NCI-H1694 (cell line): Measurements from ENCODE around the gene CPNE7.

Source experiments
- DNase-seq: peaks from one replicate; lab custom pipeline; 2025; lab: John Stamatoyannopoulos, UW

CPNE7 gene

DNA sequence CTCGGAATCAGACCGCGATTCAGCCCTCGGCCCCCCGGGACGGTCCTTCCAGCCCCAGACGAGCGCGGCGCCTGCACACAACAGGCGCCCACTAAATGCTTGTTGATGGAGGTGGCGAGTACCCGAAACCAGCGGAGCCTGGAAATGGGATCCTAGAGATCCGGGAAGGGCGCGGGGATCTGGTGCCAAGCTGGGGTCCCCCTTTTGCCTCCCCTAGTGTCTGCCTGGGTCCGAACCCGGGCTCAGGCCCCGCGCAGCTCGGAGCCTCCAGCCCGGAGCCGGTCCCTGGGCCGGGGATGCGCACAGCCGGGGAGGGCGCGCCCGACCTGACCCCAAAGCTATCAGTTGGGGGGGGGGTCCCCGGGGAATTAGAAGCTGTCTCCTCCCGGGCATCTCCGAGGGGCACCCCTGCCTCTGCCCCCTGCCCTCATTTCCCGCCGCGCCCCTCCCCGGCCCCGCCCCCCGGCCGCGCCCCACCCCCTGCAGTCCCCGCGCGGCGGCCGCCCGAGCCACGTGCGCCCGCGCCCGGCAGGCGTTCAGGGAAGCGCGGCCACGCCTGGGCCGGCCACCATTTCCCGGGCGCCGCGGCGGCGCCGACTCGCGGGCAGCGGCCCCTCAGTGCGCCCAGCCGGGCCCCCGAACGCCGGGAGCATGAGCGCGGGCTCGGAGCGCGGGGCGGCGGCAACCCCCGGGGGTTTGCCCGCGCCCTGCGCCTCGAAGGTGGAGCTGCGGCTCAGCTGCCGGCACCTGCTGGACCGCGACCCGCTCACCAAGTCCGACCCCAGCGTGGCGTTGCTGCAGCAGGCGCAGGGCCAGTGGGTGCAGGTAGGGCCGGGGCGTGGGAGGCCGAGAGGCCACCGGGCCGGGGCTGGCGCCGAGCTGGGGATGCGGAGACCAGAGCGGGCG, at the start of gene CPNE7:
Gene CPNE7 (plus strand): TSS at position 512 of the 906 bp plus-strand sequence. CDS start 140 bp downstream, at position 652.
- DNase-seq: no peak

DNA sequence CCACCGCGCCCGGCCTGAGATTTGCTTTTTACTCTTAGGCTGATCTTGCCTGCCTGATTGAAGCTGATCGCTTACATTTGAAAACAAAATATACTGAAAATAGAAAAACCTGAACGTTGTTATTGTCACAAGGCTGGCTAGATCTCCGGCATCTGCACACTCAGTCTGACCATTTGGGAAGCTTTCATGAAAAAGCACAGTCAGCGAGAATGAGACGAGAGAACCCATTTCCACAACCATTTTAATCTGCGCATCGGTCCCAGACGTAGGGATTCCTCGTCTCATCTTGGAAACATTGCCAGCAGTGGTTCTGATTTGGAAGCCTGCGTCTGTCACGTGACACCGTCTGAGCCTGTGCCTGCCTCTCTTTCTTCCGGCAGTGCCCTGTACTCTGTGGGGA, 46.5 kb upstream of the CPNE7 start:
- DNase-seq: no peak

DNA sequence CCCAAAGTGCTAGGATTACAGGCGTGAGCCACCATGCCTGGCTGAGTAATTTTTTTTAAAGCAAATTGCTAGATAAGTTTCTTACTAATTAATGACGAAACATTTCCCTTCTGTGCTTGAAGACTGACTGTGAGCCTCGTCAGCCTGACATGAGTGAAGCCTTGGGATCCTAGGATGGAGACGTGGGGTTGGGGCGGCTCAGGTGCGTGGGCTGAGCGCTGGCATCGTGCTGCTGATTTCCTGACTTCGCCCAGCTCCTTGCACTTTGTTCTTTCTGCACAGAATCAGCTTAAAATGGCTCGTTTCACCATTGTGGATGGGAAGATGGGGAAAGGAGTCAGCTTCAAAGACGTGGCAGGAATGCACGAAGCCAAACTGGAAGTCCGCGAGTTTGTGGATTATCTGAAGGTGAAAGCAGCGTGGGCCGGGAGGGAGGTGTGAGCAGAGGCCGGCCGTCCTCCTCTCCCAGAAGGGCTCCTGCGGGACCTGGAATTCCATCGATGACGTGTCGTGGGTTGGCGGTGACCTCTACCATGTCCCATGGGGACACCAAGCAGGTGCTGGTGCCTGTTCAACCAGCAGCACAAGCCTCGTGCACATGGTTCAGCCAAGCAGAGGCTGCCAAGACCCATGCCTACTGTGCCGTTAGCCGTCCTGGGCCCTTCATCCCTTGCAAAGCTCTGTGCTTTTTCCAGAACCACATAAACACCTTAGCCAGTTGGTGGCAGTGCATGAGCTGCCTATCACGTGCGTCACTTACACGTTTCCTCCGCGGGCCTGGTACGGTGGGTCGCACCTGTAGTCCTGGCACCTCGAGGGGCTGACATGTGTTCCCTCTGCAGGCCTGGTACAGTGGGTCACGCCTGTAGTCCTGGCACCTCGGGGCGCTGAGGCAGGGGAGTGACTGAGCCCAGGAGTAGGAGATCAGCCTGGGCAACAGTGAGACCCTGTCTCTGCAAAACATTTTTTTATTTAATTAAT, 44.9 kb upstream of the CPNE7 start:
- DNase-seq: no peak

DNA sequence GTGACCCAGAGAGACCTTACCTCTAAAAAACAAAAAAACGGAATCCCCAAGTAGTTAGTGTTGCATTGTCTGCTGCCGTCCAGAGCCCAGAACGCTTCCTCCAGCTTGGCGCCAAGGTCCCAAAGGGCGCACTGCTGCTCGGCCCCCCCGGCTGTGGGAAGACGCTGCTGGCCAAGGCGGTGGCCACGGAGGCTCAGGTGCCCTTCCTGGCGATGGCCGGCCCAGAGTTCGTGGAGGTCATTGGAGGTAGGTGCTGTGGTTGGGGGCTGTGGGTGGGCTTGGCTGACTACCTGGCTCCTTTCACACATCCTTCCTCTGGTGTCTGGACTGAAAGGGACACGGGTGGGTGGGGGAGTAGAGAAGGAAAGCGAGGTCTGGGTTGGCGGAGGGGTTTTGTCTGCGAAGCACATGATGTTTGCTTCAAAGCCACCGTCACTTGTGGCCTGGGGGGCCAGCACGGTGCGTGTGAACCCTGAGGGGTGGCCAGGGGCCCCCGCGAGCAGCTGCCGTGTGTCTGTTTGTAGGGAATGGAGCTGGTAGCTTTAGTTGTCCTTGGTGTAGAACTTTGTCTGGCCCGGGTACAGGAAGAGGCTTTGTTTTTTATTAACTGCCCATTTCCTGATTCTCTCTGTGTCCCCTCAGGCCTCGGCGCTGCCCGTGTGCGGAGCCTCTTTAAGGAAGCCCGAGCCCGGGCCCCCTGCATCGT, 43.6 kb upstream of the CPNE7 start:
- DNase-seq: no peak

DNA sequence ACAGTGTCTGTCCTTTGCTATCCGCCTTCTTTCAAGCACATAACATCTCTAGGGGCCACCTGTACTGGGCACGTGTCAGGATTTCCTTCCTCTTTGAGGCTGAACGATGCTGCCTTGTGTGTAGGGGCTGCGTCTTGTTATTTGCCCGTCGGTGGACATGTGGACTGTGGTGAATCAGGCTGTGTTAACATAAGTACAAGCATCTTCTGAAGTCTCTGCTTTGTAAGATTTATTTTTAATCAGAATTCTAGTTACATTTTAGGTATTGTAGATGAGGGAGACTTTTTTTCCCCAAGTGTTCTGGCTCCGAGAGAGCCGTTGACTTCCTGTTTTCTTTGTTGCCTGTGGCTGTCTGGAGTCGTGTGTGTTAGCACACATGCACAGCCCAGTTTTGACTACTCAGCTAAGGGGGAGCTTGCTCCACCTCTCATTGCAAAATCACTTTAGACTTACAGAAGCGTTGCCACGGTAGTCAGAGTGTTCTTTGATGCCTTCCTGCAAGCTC, 41.3 kb upstream of the CPNE7 start:
- DNase-seq: no peak

DNA sequence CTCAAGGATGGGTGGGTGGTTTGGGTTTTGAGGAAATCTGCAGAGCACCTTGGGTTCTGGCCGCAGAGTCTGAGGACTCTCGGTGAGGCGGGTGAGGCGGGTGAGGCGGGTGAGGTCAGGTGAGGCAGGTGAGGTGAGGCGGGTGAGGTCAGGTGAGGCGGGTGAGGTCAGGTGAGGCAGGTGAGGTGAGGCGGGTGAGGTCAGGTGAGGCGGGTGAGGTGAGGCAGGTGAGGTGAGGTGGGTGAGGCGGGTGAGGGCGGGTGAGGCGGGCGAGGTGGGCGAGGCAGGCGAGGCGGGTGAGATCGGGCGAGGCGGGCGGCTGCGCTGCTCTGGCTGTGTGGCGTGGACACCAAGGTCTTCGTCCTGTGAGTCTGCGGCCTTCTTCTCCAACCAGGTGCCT, 39.2 kb upstream of the CPNE7 start:
- DNase-seq: no peak

DNA sequence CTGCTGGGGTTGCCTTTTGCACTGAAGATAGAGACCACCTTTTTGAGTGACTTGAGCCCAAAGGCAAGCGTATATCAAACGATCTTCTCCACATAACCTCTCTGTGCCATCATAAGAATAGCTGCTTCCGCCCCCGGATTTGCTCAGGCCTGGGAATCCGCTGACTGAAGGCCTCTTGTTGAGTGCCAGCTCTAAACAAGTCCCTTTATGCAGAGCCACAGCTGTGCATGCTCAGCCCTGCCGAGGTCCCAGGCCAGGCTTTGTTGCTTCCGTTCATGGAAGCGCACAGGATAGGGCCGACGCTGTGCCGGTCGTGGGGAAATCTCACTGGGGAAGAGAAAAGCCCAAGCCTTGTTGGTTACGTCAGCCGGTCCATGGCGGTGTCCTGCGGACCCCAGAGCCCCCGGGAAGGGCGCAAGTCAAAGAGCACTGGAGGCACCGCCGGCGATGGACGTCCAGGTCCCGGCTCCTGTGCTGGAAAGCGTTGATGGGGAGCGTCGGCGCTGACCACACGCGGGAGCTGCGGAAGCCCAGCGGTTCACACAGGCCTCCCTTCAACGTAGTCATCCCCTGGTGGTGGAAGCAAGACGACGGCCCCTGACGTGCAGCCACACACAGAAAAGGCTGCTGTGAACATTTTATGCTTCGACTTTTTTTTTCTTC, 38.5 kb upstream of the CPNE7 start:
- no peak for DNase-seq

DNA sequence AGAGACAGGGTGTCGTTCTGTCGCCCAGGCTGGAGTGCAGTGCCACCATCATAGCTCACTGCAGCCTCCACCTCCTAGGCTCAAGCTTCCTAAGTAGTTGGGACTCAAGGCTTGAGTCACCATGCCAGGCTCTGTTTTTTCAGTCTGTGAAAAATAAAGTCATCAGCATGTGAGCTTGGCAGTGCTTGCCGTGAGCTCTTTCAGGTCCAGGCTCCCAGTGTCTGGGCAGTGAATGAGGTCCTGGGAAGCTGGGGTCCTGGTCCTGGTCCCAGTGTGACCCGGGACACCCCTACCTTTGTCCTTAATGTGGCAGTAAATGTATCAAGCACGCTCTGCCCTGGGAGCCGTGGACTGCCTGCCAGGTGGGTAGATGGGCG, 38.0 kb upstream of the CPNE7 start:
- DNase-seq: no peak

DNA sequence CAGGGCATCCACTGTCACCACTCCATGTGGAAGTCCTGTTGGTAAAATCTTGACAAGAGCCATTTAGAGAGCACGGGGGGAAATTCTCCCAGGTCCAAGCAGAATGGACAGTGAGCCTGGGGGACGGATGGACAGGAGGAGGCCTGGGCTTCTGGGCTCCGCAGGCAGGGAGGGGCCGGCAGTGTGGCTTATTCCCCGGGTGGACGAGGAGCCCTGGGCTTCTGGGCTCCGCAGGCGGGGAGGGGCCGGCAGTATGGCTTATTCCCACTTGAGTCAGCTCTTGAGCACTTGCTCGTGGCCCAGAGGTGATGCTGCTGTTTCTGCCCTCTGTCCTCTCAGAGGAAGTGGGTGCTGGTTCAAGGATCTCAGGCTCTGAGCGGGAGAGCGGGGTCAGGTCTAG, 37.3 kb upstream of the CPNE7 start:
- no peak for DNase-seq

DNA sequence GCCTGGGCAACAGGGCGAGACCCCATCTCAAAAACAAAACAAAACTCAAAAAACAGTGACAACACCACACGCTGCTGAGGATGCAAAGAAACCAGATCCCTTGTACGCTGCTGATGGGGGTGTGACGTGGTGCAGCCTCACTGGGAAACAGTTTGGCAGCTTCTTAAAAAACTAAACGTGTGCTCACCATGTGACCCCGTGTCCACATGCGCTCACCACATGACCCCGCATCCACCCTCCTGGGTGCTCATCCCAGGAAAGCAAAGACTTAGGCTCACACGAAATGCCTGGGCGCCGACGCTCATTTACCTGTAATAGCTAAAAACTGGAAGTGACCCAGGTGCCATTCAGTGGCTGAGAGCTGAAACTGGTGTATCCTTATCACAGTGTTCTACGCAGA, 35.0 kb upstream of the CPNE7 start:
- DNase-seq: no peak

DNA sequence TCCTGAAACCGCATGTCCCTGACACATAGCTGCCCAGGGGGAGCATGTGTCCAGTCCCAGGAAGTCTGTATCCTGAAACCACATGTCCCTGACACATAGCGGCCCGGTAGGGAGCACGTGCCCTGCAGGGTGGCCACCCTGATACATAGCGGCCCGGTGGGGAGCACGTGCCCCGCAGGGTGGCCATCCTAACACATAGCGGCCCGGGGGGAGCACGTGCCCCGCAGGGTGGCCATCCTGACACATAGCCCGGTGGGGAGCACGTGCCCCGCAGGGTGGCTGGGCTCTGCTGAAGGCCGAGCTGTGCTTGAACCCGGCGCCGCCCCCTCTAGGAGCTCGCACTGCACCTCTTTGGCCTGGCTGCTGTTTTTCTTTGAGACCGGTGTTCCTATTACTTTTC, 33.8 kb upstream of the CPNE7 start:
- DNase-seq: no peak

DNA sequence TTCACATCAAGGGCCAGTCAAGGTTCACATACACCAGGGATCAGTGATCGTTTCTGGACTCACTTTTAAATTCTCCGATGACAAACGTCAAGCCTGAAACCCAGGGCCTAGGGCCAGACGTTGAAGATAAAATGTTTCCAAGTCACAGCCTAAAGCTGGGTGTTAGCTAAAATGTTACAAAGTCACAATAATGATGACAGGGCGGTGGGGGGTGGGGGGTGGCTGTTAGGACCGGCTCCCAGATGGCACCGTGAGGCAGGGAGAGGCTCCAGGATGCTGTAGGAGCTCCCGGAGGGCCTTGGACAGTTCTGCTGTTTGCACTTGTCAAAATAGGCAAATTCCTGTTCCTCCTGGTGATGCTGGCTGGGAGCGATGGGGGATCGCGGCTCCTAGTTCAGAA, 31.4 kb upstream of the CPNE7 start:
- no peak for DNase-seq

DNA sequence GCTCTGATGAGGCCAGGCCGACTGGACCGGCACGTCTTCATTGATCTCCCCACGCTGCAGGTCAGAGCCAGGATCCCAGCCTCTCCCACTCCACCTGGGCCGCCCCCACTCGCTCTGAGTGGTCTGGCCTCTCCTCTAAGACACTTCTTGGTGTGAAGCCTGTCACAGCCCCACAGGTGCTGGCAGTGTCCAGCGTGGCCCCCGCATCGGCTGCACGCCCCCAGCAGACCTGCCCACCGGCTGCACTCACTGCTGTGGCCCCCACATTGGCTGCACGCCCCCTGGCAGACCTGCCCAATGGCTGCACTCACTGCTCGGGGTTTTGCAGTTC, 30.9 kb upstream of the CPNE7 start:
- DNase-seq: no peak

DNA sequence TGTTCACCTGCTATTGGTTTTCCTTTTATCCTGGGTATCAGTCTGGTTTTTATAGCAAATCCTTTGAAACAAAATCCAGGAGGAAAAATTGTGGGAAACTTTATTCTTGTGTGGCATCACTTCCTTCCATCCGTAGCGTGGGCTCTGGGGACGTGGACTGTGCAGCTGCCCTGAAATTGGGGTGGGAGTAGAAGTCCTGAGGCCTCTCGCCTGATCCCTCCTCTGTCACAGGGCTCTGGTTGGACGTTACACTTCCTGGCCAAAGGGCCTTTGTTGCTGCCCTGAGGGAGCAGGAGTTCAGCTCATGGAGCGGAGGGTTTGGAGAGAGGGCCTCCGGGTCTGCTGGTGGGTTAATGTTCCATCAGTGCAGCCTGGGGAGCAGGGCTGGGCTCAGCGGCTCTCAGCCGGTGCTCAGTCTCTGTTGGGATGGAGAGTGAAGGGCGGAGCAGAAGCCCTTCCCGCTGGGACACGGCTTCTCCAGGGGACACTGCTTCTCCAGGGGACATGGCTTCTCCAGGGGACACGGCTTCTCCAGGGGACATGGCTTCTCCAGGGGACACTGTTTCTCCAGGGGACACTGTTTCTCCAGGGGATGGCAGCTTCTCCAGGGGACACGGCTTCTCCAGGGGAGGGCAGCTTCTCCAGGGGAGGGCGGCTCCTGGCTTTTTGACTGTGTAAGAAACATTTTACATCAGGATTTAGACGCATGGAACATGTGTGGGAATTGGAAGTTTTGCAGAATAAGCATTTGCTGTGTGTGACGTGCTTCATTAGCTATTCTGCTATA, 30.3 kb upstream of the CPNE7 start:
- DNase-seq: no peak

DNA sequence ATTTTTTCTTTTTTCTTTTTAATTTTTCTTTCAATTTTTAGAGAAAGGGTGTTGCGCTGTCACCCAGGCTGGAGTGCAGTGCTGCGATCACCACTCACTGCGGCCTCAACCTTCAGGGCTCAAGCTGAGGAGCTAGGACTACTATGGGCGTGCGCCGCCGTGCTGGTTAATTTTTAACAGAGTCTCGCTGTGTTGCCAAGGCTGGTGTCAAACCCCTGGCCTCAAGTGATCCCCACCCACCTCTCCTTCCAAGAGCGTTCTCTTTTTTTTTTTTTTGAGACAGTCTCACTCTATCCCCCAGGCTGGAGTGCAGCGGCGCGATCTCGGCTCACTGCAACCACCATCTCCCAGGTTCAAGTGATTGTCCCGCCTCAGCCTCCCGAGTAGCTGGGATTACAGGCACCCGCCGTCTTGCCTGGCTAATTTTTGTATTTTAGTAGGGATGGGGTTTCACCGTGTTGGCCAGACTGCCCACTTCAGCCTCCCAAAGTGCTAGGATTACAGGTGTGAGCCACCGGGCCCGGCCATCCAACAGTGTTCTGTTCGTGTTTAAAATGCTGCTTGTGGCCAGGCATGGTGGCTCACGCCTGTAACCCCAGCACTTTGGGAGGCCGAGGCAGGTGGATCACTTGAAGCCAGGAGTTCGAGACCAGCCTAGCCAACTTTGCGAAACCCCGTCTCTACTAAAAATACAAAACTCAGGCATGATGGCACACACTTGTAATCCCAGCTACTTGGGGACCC, 29.6 kb upstream of the CPNE7 start:
- DNase-seq: no peak

DNA sequence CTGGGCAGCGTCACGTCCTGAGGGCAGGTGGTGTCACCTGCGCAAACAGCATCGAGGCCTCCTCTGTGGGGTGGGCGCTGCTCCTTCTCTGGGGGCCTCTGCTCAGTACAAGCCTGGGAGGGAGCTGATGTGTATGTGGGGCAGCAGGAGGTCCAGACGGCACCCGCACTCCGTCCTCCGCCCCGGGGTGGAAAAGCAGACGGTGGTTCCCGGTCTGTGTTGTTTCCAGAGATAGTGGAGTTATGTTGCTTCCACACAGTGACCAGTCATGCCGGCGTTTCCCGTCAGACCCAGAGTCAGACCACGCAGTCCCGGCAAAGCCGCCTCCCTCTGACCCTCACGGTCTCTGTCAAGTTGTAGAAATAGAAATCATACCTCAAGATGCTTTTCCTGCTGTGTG, 28.8 kb upstream of the CPNE7 start:
- DNase-seq: no peak

DNA sequence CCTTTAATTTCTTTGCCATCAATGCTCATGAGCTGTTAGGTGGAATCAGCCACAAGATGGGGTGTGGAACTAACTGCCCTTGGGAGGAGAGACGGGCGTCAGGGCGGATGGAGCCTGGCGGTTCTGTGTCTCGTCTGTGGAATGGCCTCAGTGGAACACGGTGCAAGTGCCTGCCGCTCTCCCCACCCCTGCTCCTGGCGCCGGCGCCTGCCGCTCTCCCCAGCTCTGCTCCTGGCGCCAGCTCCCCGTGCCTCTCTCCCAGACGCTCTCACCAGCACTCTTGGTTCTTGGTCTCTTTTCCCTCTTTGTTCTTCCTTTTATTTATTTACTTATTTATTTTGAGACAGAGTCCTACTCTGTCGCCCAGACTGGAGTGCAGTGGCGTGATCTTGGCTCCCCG, 28.3 kb upstream of the CPNE7 start:
- no peak for DNase-seq

DNA sequence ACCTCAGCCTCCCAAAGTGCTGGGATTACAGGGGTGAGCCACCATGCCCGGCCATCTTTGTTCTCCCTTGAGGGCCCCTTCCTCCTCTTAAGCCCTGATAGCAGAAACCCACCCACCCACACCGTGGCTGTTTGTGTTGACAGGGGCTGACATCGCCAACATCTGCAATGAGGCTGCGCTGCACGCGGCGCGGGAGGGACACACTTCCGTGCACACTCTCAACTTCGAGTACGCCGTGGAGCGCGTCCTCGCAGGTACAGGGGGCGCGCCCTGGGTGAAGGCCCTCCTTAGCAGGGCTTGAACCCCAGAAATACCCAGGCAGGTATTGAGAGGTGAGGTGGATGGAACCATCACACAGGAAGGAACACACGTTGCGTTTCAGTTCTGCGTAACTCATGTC, 27.7 kb upstream of the CPNE7 start:
- no peak for DNase-seq

DNA sequence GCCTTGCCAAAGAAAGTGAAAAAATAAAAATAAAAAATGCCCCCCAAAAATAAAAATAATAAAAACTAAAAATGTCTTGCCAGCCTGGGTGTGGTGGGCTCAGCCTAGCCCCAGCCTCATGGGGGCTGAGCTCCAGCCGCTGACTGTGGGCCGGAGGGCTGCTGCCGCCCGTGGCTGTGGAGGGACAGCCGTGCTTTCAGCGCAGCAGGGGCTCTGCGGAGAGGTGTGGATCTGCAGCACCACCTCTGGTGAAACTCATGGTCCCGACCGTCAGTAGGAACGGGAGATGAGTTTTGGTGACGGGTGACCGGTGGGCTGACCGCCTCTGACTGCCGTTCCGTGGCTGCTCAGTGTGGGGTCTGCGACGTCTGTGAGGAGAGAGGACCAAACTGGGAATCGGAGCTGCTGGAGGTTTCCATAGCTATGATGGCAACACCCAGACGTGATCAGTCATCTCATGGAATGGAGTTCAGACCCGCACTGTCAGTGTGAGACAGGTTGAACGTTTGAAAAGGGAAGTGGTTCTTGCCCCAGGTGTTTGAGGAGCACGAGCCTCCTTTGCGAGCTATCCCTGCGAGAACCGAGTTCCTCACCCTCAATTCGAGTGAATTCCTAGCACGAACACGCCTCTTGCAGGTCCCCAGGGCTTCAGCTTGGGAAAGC, 27.1 kb upstream of the CPNE7 start:
- DNase-seq: no peak
